MCF 10A (cell line): ENCODE data around the gene DDX54. TPM values are rescaled to one million over a fixed set of nuclear protein-coding genes. Genes with fewer than 3 reads are reported as not detected.

Experiments
- BruUV-seq: library from RNA; stranded (reverse); fragments of 400-500 nt; replicated peaks from 2 replicates; lab custom pipeline; 2021; lab: Mats Ljungman, UMichigan
- CTCF ChIA-PET: fragments of 300-600 bp; sonication (Branson Sonifier 250); formaldehyde crosslinking; extraction: SDS; loops from one replicate; lab custom pipeline; 2021; ENCODE audit warnings: antibody characterized with exemption, inconsistent platforms; lab: Yijun Ruan, JAX
- POLR2A ChIA-PET: fragments of 300-600, 350-650 bp; sonication (Branson Sonifier 250); formaldehyde crosslinking; extraction: SDS; loops from one replicate; lab custom pipeline; 2020; ENCODE audit warnings: antibody characterized with exemption, inconsistent platforms; lab: Yijun Ruan, JAX
- DNase-seq: peaks from one replicate; pipeline ENCODE4 v3.0.0-alpha.2; 2018; ENCODE audit not compliant: unreplicated experiment
- H3K27ac Mint-ChIP-seq: one replicate; pipeline ENCODE4 v1.8.0; 2022; ENCODE audit warnings: mild to moderate bottlenecking, low read depth, mixed read lengths; ENCODE audit not compliant: unreplicated experiment
- H3K27me3 Mint-ChIP-seq: one replicate; pipeline ENCODE4 v1.8.0; 2022; ENCODE audit warnings: mixed read lengths; ENCODE audit not compliant: insufficient read depth, unreplicated experiment
- H3K36me3 Mint-ChIP-seq: one replicate; pipeline ENCODE4 v1.8.0; 2022; ENCODE audit warnings: mild to moderate bottlenecking, moderate library complexity, mixed read lengths; ENCODE audit not compliant: insufficient read depth, unreplicated experiment
- H3K4me1 Mint-ChIP-seq: one replicate; pipeline ENCODE4 v1.8.0; 2022; ENCODE audit warnings: mixed read lengths; ENCODE audit not compliant: insufficient read depth, unreplicated experiment
- H3K4me3 Mint-ChIP-seq: one replicate; pipeline ENCODE4 v1.8.0; 2022; ENCODE audit warnings: mild to moderate bottlenecking, moderate library complexity, mixed read lengths; ENCODE audit not compliant: unreplicated experiment
- H3K9me3 Mint-ChIP-seq: one replicate; pipeline ENCODE4 v1.8.0; 2022; ENCODE audit warnings: mixed read lengths; ENCODE audit not compliant: unreplicated experiment
- intact Hi-C: fragments of 100-400 bp; cut with micrococcal nuclease; formaldehyde crosslinking; loops from 2 replicates; pipeline ENCODE4 v1.14.1; 2022
- total RNA-seq: library from RNA; stranded (reverse); gene quantifications from 2 replicates; pipeline ENCODE4 v1.2.3, GENCODE V29; 2022
- TF ChIP-seq, protein P1 (sequence below): fragments of 200-600 bp; IDR thresholded peaks from one replicate; pipeline ENCODE4 v1.8.0; 2022; ENCODE audit warnings: antibody characterized with exemption, mild to moderate bottlenecking; ENCODE audit not compliant: unreplicated experiment

Gene DDX54
- total RNA-seq, 1 experiment from 2014 or later, result 75.8 TPM

DNA sequence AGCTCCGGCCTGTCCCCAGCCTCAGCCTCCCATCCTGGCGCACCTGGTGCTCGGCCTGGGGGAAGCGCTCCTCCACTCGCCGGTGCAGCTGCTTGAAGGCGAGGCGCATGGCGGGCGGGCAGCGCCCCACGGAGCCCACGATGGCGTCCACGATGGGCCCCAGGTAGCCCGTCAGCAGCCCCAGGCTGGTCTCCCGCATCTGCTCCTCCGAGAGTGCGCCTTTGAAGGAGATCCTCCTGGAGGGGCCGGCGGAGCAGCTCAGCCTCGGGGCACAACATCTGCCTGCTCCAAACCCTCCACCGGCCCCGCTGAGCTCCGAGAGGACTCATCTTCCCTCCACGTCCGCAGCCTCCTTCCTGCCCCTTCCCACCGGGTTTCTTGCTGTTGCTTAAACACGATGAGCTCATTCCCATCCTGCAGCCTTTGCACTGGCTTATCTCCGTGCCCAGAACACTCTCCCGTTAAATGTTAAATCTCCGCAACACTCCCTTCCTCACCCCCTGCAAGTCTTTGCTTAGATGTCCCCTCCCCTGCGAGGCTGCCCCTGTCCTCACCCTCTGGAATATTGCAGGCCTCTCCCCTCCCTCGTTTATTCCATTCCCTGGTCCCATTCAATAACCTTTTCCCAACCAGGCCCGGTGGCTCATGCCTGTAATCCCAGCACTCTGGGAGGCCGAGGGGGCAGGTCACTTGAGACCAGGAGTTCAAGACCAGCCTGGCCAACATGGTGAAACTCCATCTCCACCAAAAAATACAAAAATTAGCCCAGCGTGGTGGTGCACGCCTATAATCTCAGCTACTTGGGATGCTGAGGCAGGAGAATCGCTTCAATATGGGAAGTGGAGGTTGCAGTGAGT lies 73.0 kb downstream of the DDX54 start:
- Mint-ChIP-seq H3K4me3 (no peak overlapping the region), H3K27ac (no peak overlapping the region), H3K27me3 (no peaks in the 10 kb centered on the region), H3K9me3 (no peaks in the 10 kb centered on the region), H3K4me1 (peaks cover 6% of the 10 kb centered on the region), H3K36me3 (no peaks in the 10 kb centered on the region)
- no TSS peak for BruUV-seq
- DNase-seq, result no peak
- TF ChIP-seq, protein P1, sequence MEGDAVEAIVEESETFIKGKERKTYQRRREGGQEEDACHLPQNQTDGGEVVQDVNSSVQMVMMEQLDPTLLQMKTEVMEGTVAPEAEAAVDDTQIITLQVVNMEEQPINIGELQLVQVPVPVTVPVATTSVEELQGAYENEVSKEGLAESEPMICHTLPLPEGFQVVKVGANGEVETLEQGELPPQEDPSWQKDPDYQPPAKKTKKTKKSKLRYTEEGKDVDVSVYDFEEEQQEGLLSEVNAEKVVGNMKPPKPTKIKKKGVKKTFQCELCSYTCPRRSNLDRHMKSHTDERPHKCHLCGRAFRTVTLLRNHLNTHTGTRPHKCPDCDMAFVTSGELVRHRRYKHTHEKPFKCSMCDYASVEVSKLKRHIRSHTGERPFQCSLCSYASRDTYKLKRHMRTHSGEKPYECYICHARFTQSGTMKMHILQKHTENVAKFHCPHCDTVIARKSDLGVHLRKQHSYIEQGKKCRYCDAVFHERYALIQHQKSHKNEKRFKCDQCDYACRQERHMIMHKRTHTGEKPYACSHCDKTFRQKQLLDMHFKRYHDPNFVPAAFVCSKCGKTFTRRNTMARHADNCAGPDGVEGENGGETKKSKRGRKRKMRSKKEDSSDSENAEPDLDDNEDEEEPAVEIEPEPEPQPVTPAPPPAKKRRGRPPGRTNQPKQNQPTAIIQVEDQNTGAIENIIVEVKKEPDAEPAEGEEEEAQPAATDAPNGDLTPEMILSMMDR, result no peak
- ChIA-PET CTCF (interaction anchor here (0.5 to 0.6 kb wide), 2 partner anchors 82 to 1095 kb away, joined by 3 to 5 read pairs; no protein-coding TSS in a partner anchor), POLR2A (interaction anchor here (0.7 kb wide), 1 partner anchor 57 kb away, joined by 3 read pairs; no protein-coding TSS in a partner anchor)
- intact Hi-C loops, result no loop called here

DNA sequence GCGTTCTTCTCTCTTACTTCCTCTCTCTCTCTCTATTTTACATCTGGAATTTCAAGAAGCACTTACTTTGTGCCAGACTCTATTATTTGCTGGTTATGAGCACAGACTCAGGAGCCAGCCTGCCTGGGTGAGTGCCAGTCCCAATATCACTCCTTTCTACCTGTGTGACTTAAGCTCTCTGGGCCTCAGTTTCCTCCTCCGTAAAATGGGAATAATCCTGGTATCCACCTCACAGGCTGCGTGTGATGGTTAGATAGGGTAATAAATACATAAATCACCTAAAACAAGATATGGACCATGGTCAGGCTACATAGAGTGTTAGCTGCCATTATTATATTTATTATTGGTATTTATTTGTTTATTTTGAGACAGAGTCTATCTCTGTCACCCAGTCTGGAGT lies 74.0 kb downstream of the DDX54 start:
- ChIA-PET POLR2A (no interaction called here), CTCF (interaction anchor here (0.5 to 1.1 kb wide), 3 partner anchors 12 to 1096 kb away, joined by 3 to 5 read pairs (median 3); no protein-coding TSS in a partner anchor)
- Mint-ChIP-seq H3K9me3 (no peaks in the 10 kb centered on the region), H3K27me3 (no peaks in the 10 kb centered on the region), H3K4me3 (no peak overlapping the region), H3K36me3 (no peaks in the 10 kb centered on the region), H3K27ac (no peak overlapping the region), H3K4me1 (peaks cover 2% of the 10 kb centered on the region)
- no TSS peak for BruUV-seq
- no peak for DNase-seq
- TF ChIP-seq, protein P1, result no peak
- intact Hi-C loops, result no loop called here

DNA sequence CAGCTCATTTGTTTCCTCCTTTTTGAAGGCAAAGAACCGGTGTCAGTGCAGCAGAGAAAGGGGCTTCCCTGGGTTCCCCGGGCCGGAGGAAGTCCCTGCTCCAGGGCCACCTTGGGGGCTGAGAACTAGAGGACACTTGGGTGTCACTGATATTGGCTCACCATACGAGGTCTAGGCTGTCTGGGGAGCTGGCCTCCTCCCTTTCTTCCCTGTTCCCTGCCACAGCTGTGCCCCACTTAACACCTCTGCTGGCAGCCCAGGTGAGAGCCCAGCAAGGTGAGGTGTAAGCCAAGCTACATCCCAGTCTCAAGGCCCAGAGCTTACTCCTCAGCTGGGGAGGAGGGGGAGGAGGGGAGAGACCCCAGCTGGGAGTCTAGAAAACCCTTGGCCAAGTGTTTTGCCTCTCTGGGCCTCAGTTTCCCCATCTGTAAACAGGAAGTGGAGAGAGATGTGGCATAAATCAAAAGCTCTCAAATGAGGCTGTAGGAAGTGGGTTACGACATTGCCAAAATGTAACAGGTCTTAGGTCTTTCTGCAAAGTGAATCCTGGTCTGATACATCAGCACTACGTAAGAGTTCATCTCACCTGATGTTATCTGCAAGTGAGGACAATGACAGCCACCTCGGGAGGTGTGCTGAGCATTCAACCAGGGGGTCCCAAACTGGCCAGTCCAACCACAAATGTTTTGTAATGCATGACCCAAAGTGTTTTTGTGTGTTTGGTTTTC lies 75.2 kb downstream of the DDX54 start:
- Mint-ChIP-seq H3K4me3 (no peak overlapping the region), H3K27me3 (no peaks in the 10 kb centered on the region), H3K4me1 (no peaks in the 10 kb centered on the region), H3K9me3 (no peaks in the 10 kb centered on the region), H3K36me3 (no peaks in the 10 kb centered on the region), H3K27ac (no peak overlapping the region)
- ChIA-PET POLR2A (no interaction called here), CTCF (interaction anchor here (0.7 kb wide), 2 partner anchors 64 to 204 kb away, joined by 3 read pairs; no protein-coding TSS in a partner anchor)
- intact Hi-C loops, result no loop called here
- TF ChIP-seq, protein P1, result no peak
- no TSS peak for BruUV-seq
- DNase-seq, result no peak

DNA sequence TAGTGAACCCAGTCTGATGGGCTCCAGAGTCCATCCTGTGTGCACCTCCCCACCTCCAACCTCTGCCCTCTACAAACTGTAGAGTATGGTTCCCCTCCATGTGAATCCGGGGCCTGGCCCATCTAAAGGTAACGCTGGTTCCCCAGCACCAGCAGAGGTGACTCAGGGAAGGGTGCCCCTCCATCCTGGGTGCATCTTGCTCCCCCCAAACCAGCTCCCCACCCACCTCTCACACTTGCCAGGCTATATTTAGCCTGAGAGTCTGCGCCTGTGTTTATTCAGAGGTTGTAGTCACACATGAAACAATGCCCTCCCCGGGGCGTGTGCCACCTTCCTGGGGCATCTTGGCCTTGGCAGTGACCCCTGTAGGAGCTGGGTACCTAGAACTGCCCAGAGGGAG lies 75.9 kb downstream of the DDX54 start:
- Mint-ChIP-seq H3K9me3 (no peaks in the 10 kb centered on the region), H3K4me1 (no peaks in the 10 kb centered on the region), H3K27me3 (no peaks in the 10 kb centered on the region), H3K36me3 (no peaks in the 10 kb centered on the region), H3K27ac (no peak overlapping the region), H3K4me3 (no peak overlapping the region)
- ChIA-PET POLR2A (no interaction called here), CTCF (no interaction called here)
- TF ChIP-seq, protein P1, result no peak
- no peak for DNase-seq
- BruUV-seq, result no TSS peak
- intact Hi-C loops, result no loop called here
